ENCODE measurements around the gene UST. TPM values are rescaled to one million over a fixed set of nuclear protein-coding genes. Genes with fewer than 3 reads are reported as not detected.

The UST gene
- total RNA-seq, 1 experiment from 2014 or later: 6.1 TPM

DNA sequence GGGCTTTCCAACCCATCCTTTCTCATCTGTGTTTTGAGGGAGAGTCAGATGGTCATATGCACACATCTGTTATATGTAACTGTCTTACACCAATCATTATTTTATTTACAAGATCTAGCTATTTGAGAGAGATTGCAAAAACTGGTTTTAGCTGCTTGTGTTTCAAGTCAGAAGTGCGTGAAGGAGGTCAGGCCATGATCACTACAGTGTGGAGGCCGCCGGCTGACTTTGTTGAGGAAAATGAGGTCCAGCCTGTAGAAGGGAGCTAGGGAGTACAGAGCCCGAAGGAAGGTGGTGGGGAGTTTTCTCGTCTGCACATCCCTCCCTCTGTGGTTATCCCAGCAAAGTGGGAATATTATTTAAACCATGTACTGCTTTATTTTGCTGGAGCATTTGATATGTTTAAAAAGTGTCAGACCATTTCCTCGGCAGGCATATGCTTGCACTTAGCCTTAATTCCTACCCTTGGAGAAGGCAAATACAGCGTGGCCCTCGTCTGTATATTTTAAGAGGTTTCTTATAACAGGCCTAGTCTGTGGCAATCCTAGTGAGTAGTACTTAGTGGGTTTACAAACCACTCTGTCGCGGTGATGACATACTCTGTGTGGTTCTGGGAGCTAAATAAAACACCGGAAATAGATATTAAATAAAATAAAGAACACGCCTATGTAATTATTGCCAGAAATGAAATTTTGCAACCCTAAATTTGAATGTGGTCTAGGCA, 95.6 kb downstream of the UST start (continued):
- no peak for TF ChIP-seq YY1 (IDR thresholded peaks at IDR 0.05; ENCODE audit: extremely low read depth, insufficient replicate concordance, low read depth, low read length)
- TF ChIP-seq, protein P1, sequence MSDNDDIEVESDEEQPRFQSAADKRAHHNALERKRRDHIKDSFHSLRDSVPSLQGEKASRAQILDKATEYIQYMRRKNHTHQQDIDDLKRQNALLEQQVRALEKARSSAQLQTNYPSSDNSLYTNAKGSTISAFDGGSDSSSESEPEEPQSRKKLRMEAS (IDR thresholded peaks at IDR 0.05): no peak
- TF ChIP-seq CBX3 (IDR thresholded peaks at IDR 0.05; ENCODE audit: low read depth): no peak
- TF ChIP-seq, protein P2, sequence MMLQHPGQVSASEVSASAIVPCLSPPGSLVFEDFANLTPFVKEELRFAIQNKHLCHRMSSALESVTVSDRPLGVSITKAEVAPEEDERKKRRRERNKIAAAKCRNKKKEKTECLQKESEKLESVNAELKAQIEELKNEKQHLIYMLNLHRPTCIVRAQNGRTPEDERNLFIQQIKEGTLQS (IDR thresholded peaks at IDR 0.05): no peak
- no peak for TF ChIP-seq EGR1 (IDR thresholded peaks at IDR 0.05; ENCODE audit: low read depth)
- no peak for TF ChIP-seq POLR2AphosphoS5 (IDR thresholded peaks at IDR 0.05; ENCODE audit: low read depth, low read length)

DNA sequence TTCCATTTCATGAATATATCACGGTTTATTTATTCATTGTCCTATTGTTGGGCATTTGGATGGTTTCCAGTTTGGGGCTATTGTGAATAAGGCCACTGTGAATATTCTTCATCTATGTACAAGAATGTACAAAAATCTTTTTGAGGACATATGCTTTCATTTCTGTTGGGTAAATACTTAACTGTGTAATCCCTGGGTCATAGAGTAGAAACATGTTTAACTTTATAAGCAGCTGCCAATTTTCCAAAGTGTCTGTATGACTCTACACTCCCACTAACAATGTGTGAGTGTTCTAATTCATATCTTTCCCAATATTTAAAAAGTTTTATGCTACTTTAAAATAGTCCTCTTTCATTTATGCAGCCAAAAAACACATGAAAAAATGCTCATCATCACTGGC, 98.6 kb downstream of the UST start:
- intact Hi-C loops (cut with micrococcal nuclease): no loop called here
- Histone ChIP-seq H3K36me3 (ENCODE audit: control insufficient read depth in 1 of 2, insufficient read depth in 2 of 2, low read length in 2 of 2) (no peaks in the 10 kb centered on the region), H2AFZ (ENCODE audit: low read depth, low read length, poor library complexity, severe bottlenecking) (no peak overlapping the region), H3K27ac (ENCODE audit: low read depth, low read length) (no peak overlapping the region), H3K9me2 (ENCODE audit: insufficient read depth) (no peaks in the 10 kb centered on the region), H3K9ac (ENCODE audit: low read length) (no peak overlapping the region), H3K9me3 (ENCODE audit: control insufficient read depth in 1 of 2, insufficient read depth in 1 of 2, low read depth in 1 of 2, low read length in 2 of 2) (no peaks in the 10 kb centered on the region), H3K4me3 (replicated peaks in 1 of 2; ENCODE audit: low read depth in 1 of 2, low read length in 2 of 2) (no peak overlapping the region), H3K27me3 (ENCODE audit: insufficient read depth, low read length) (no peaks in the 10 kb centered on the region), H3K4me1 (ENCODE audit: control insufficient read depth in 1 of 2, insufficient read depth in 2 of 2, low read length in 2 of 2) (peaks cover 0 to 3% of the 10 kb centered on the region in 2 experiments; a peak in 1 of 4 replicates), H4K20me1 (ENCODE audit: insufficient read depth) (no peaks in the 10 kb centered on the region), H3K4me2 (ENCODE audit: low read length) (no peak overlapping the region), H3K79me2 (ENCODE audit: insufficient read depth, low read length) (no peaks in the 10 kb centered on the region)
- CTCF ChIA-PET: no interaction called here
- BruUV-seq (replicated peaks): no TSS peak
- ATAC-seq: no peak
- DNase-seq (ENCODE audit: low read depth, low spot score): no peak
- TF ChIP-seq ELF1 (IDR thresholded peaks at IDR 0.05; ENCODE audit: borderline replicate concordance, low read depth) (no peak), EZH2 (IDR thresholded peaks at IDR 0.05) (no peak), ZNF274 (IDR thresholded peaks at IDR 0.05; ENCODE audit: low read depth, low read length) (no peak), POLR2AphosphoS5 (IDR thresholded peaks at IDR 0.05; ENCODE audit: low read depth, low read length) (no peak), FOSL1 (IDR thresholded peaks at IDR 0.05; ENCODE audit: low read depth) (no peak)
- POLR2A ChIA-PET: no interaction called here
- RAD21 ChIA-PET (ENCODE audit: low non-redundant PET in 1 of 2, low total read pairs in 2 of 2, uncharacterized antibody in 2 of 2, unreplicated experiment in 2 of 2): no interaction called here
